Stimulated activated CD4-positive, alpha-beta T cell treated with anti-CD3 and anti-CD28 coated beads, Interleukin-2, amount 100 ng/mL, for 24 hours (primary cell): ENCODE measurements around the gene SPTBN5.

Experiments used
- DNase-seq, 2 donors: peaks; one replicate each; pipeline ENCODE4 v3.0.0-alpha.2; 2020

SPTBN5 gene

GRCh38 chr15:41865490-41866055 lies 28.3 kb downstream of the SPTBN5 start:
- DNase-seq, result no peak

- no peak for DNase-seq
Measured at GRCh38 chr15:41862515-41863116, 31.2 kb downstream of the SPTBN5 start.

GRCh38 chr15:41861736-41862356 lies 32.0 kb downstream of the SPTBN5 start:
- no peak for DNase-seq

- DNase-seq, result no peak
Measured at GRCh38 chr15:41860049-41860828, 33.6 kb downstream of the SPTBN5 start.

DNA sequence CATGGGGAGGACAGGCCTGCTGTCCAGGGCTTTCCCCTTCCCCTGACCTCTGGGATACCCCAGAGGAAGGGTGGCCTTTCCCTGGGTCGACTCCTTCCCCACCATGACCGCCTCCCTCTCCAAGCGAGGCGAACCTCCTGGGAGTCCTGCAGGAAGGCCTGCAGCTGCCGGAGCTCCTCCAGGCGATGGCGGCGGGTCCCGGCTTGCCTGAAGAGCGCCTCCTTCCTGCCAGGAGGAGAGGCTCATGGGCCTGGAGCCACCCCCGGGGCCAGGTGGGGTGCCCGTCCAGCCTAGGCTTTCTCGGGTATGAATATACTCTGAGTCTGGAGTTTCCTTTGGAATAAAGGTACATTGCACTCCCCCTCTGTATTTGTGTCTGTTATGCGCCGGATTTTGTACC lies 35.1 kb downstream of the SPTBN5 start:
- no peak for DNase-seq

DNA sequence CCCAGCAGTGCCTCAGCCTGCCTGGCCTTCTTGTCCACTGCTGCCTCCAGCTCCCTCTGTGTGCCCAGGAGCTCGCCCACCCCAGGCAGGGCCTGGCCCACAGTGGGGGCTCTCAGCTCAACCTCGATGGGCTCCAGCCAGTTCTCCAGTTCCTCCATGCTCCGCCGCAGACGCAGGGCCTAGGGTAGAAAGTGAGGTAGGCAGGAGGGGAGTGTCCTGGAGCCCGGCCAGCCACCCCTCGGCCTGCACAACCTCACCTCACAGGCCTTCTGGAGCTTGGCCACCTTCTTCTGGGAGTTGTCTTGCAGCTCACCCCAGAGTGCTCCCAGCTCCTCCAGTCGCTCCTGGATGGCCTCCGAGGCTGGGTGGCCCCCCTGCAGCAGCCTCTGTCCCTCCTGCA lies 36.5 kb downstream of the SPTBN5 start:
- no peak for DNase-seq

DNA sequence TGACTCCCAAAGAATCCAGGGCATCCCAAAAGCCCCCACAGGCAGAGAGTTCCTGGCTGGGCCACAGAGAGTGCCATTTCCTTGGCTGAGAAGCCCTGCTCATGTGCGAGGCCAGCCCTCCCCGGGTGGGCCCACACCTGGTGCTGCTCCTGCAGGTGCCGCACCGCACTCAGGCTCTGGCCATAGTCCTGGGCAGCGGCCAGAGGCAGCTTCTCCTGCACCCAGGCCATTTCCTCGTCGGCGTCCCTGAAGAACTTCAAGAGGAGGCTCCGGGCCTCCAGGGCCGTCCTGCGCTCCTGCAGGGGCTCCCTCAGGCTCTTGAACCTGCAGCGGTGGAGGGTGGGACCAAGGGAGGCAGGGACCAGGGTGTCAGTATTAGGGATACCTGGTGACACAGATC lies 37.1 kb downstream of the SPTBN5 start:
- DNase-seq, result no peak

GRCh38 chr15:41856262-41856661 lies 37.6 kb downstream of the SPTBN5 start:
- no peak for DNase-seq

- no peak for DNase-seq
Measured at GRCh38 chr15:41855261-41855961, 38.4 kb downstream of the SPTBN5 start.

GRCh38 chr15:41854443-41854842 lies 39.4 kb downstream of the SPTBN5 start:
- no peak for DNase-seq

GRCh38 chr15:41853831-41854230 lies 40.0 kb downstream of the SPTBN5 start:
- DNase-seq, result no peak

DNA sequence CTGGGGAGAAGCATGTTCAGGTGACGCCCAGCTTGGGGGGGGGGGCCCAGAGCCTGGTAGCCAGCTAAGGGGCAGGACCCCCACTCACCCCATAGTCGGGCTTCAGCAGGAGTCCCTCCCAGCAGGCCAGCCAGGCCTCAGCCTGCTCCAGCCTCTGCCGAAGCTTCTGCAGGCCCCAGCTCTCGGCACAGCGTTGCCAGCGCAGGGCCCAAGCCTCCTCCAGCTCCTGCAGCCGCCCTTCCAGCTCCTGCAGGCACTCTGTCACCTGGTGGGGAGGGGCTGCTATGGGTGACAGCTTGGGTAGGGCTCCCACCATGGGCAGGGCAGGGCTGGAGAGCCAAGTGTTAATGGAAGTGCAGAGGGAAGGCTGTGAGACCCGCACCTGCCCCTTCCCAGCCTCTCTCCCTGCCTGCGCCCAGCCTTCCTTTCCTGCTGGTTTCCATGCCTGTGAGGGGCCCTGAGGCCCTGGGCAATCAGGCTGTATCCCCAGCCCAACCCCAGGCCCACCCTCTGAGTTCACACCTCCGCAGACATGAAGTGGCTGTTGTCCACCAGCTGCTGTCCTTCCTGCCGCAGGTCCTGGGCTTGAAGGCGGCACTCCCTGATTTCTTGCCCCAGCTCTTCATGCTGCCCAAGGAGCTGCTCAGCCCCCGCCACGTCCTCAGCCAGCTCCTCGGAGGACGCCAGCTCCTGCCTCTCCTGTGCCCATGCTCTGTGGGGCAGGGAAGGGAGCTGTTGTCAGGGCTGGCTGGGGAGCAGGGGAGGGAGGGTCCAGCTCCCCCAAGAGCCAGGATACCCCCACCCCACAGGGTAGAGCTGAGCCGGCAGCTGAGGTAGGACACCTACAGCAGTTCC lies 40.9 kb downstream of the SPTBN5 start:
- no peak for DNase-seq

GRCh38 chr15:41851755-41852370 lies 42.0 kb downstream of the SPTBN5 start:
- DNase-seq, result no peak

DNA sequence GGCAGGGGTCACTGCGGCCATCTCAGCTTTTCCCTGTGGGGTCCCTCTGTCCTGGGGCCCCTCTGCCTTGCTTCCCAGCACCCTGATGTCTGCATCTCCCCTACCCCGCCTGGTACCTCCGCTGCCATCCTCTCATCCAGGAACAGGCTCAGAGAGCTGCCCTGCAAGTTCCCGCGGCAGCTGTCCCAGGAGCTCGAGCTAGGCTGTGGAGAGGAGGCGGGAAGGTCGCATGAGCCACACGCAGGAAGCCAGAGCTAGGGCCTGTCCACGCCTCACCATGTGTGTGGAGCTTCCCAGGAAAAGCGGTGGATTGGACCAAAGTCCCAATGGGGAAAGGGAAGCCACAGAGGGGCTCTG lies 42.7 kb downstream of the SPTBN5 start:
- DNase-seq, result no peak

- DNase-seq, result no peak
Measured at GRCh38 chr15:41850482-41851166, 43.2 kb downstream of the SPTBN5 start.

GRCh38 chr15:41849861-41850260 lies 44.0 kb downstream of the SPTBN5 start:
- no peak for DNase-seq

GRCh38 chr15:41849204-41849603 lies 44.6 kb downstream of the SPTBN5 start:
- no peak for DNase-seq

DNA sequence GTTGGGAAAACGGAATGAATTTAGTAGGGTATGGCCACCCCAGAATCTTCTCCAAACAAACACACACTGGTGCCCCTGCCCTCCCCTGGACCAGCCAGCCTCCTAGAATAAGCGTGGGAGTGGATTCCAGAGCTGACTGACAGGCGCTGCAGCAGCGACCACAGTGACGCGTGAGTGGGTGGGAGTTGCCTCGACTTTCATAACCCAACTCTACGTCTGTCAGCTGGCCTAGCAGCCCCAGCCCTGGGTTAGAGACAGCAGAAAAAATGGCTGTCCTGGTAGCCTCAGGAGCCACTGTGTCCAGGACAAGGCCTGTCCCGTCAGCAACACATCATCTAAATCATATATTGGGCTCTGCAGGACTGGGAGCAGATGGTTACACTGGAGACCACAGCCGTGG lies 45.2 kb downstream of the SPTBN5 start:
- peak; percentile 47 to 61 for DNase-seq

DNA sequence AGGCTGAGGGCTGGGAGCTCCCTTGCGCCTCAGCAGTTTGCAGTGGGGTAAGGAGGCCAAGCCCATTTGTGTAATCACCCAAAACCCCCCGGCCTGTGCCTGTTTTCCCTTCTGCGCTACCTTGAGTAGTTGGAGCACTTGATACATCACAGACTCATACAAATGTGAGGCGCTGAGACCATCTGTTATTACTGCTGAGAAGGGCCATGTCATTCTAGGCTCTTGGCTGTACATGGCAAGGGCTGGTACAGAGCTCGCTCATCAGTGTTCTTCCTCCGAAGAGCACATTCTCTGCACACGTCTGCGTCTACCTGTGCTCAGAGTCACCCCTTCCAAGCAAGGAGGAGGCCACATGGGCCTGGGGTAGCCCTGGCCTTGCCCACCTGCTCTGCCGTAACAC lies 45.9 kb downstream of the SPTBN5 start:
- DNase-seq, result no peak

DNA sequence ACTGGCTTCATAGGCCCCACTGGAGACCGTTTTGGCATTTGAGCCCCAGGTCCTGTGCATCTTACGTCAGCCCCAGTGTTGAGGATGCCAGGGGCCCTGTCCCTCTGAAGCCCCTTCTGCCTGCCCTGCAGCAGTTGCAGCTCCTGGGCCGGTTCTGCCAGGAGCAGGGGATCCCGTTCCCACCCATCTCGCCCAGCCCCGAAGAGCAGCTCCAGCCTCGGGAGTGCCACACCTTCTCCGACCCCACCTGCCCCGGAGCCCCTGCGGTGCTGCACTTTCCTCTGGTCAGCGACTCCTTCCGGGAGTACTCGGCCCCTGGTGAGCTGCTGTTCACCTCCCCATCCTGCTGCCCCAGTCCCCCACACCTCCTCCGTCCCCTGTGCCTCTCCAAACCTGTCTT lies 46.6 kb downstream of the SPTBN5 start:
- DNase-seq, result no peak

DNA sequence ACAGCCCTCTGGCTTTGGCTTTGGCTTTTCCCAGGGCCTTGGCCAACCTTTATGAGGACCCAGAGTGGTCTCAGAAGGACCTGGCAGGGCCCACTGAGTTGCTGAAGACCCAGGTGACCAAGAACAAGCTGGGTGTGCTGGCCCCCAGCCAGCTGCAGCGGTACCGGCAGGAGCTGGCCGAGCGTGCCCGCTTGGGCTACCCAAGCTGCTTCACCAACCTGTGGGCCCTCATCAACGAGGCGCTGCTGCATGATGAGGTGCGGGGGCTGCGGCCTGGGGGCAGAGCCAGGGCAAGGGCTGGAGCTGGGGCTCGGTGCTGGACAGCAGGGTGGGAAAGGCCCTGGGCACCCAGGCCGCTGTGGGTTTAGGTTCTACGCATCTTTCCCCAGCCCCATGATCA lies 49.0 kb downstream of the SPTBN5 start:
- DNase-seq, result no peak
